Measurements from ENCODE around the gene FGF14. TPM values are rescaled to one million over a fixed set of nuclear protein-coding genes. Genes with fewer than 3 reads are reported as not detected.
"Not testable (repeated sequence)": the region's sequence is repeated elsewhere in the genome, so short reads cannot be mapped to it uniquely, and the experiment has no call there.

FGF14 gene
- total RNA-seq, 2 donors from 2014 or later, result not detected

GRCh38 chr13:102147353-102147752 lies 254.5 kb downstream of the FGF14 start:
- no peak for ATAC-seq
- Mint-ChIP-seq H3K9me3 (no peaks in the 10 kb centered on the region), H3K27ac (no peak overlapping the region), H3K36me3 (no peaks in the 10 kb centered on the region)
- DNase-seq (ENCODE audit: low spot score in 2 of 2), result no peak

GRCh38 chr13:102145750-102146149 lies 256.1 kb downstream of the FGF14 start:
- no peak for DNase-seq (ENCODE audit: low spot score in 2 of 2)
- H3K9me3 Mint-ChIP-seq, result no peaks in the 10 kb centered on the region
- no peak for ATAC-seq
- H3K36me3 Mint-ChIP-seq, result no peaks in the 10 kb centered on the region
- H3K27ac Mint-ChIP-seq, result no peak overlapping the region

DNA sequence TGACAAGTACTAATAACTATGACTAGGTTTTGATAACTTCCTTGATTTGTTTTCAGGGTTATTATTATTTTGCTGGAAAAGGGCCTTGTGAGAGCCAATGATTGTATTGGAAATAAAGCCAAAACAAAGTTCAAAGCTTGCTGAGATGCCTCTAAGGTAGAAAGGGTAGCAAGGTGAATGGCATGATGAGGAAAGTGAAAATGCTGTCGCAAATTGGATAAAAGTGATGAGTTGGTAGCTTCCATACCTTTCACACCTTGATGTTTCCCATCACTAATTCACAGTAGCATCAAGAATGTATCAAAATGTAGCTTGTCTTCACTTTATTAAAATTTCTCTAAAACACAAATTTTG lies 259.4 kb downstream of the FGF14 start:
- no peaks in the 10 kb centered on the region for H3K9me3 Mint-ChIP-seq
- H3K36me3 Mint-ChIP-seq, result no peaks in the 10 kb centered on the region
- no peak for ATAC-seq
- no peak for DNase-seq (ENCODE audit: low spot score in 2 of 2)
- no peak overlapping the region for H3K27ac Mint-ChIP-seq

DNA sequence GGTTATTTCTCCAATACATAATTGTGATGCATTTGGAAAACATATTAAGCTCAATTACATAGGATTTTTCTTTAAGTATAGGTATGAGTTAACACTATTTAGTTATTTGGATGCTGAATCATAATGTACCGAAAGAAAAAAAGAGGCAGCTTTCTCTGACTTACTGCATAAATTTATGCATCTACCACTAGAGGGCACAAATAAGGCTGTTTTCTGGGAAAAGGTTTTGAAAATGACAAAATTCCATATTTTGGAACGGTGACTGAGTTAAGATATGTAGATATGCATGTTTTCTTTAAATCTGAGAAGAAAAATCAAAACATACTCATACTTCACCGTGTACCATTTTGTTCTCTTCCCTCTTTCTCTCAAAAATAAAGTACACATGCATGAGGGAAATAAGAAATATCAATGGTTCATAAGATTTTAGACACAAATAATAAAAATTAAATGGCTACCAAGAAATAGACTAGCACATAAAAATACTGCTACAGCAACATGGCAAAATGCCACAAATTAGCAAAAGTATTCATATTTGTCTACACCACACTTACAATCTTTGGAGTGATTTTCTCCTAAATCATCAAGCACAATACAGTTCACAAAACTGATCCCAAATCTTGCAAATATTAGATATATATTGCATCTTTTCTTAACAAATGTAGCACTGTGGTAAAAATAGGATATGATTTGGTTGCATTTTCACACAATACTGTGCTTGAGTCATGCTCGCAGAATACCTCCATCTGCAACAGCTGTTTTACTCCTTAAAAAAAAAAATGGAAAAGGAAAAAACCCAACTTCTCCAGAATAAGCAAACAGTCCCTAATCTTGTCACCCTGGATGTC lies 260.0 kb downstream of the FGF14 start:
- no peak overlapping the region for H3K27ac Mint-ChIP-seq
- DNase-seq (ENCODE audit: low spot score in 2 of 2) (no peak), ATAC-seq (no peak)
- no peaks in the 10 kb centered on the region for H3K36me3 Mint-ChIP-seq
- no peaks in the 10 kb centered on the region for H3K9me3 Mint-ChIP-seq

DNA sequence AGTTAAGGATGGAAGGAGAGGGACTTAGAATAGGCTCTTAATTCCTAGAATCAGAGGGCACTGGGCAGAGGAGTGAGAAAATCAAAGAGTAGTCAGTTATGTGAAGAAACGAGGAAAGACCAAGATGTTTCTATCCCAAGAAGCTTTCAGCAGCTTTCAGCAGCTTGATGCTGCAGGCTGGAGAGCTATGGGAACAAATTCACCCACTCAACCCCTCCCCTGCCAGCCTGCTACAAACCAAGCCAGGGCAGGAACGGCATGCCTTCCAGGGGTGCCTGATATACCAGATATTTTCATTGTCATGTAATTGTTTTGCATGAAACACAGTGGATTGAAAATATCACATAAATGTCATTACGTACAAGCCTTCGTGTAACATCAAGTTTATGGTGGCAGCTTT lies 262.2 kb downstream of the FGF14 start:
- DNase-seq (ENCODE audit: low spot score in 2 of 2) (no peak), ATAC-seq (no peak)
- H3K9me3 Mint-ChIP-seq, result no peaks in the 10 kb centered on the region
- no peak overlapping the region for H3K27ac Mint-ChIP-seq
- no peaks in the 10 kb centered on the region for H3K36me3 Mint-ChIP-seq

DNA sequence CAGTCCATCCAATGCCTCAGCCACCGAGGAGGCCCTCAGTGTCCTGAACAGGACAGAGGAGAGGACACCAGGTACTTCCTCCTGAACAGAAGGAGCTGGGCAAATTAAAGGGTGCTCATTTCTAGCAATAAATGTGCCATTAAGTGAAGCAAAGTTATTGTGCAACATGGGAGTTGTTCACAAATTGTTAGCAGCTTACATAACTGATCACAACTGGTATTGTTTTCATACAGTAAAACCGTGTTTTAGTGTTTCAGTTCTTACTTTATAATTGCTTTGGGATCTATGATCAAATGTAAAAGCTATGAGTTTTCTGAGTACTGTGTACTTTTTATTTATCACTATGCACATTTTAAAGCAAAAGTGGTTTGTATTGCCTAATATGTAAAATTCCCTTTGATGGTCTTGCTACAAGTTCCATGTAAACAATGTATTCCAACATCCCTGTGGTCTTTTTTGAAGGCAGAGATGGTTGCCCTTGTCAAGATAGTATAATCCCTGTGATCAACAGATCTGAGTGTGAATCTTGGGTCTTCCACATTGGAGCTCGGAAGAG lies 263.1 kb downstream of the FGF14 start:
- Mint-ChIP-seq H3K36me3 (no peaks in the 10 kb centered on the region), H3K27ac (no peak overlapping the region), H3K9me3 (no peaks in the 10 kb centered on the region)
- DNase-seq (ENCODE audit: low spot score in 2 of 2), result no peak
- no peak for ATAC-seq

- not testable (repeated sequence) for H3K36me3 Mint-ChIP-seq; H3K9me3 Mint-ChIP-seq; ATAC-seq; H3K27ac Mint-ChIP-seq; DNase-seq (ENCODE audit: low spot score in 2 of 2)
These were observed 263.9 kb downstream of the FGF14 start for GRCh38 chr13:102137904-102138303.

DNA sequence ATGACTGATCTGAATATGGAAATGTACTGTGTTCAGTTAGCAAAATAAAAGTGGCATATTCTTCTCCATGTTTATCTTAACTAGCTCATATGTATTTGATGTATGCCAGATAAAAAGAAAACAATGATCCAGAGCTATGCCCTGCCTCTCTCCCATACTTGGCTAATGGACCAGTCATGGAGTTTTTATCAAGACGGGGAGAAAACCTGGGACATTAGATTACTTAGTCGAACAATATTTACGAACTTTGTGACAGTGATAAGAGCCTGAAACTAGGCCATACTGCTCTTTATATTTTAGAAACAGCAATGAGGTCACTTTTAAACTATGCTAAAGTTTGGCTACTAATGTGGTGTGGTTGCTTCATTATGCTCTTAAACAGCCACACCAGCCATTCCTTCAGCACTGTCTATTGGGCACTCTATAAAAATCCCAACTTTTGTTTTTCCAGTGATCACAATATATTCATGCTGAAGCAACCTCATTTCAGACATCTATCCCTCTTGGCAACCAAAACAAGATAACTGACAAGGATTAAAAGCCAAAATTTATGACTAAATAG lies 265.0 kb downstream of the FGF14 start:
- ATAC-seq (no peak), DNase-seq (ENCODE audit: low spot score in 2 of 2) (no peak)
- no peak overlapping the region for H3K27ac Mint-ChIP-seq
- no peaks in the 10 kb centered on the region for H3K9me3 Mint-ChIP-seq
- H3K36me3 Mint-ChIP-seq, result no peaks in the 10 kb centered on the region

DNA sequence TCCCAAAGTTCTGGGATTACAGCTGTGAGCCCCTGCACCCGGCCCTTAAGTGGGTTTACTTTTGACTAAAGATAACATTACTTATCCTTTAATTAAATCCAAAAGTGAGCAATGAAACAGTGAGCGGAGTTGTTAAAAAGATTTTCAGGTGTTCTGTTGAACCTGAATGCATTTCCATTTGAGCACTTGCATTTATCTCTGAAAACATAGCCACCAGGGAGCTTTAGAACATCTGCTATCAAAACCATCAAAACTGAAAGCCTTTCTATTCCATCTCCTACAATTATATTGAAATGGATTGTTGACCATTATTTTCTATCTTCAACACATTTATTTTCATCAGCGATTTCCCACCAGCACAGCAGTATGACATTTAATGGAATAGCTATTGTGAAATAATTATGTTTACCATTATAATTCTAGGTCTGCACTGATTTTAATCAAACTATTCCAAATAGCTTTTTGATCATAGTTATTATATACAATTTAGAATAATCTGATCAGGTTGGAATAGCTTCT lies 269.0 kb downstream of the FGF14 start:
- no peak for ATAC-seq
- Mint-ChIP-seq H3K36me3 (no peaks in the 10 kb centered on the region), H3K27ac (no peak overlapping the region), H3K9me3 (no peaks in the 10 kb centered on the region)
- no peak for DNase-seq (ENCODE audit: low spot score in 2 of 2)

DNA sequence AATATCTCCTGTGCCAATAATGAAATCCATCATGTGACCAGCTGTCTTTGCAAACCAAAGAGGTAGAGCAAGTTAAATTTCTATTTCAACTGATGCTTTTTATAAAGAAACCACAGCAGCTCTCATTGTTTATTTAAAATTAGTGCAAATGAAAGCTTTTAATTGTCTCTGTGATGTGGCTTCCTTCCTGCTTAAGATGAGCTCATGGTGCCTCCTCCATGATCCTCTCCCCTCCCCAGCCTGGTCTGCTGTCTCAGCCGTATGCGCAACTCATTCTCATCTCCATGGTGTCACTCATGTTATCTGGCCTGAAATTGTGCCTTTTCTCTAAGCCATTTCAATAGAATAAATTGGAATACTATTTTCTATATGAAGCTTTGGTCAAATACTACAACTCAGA lies 270.6 kb downstream of the FGF14 start:
- H3K9me3 Mint-ChIP-seq, result peaks cover 0 to under 1% of the 10 kb centered on the region in 2 donors
- ATAC-seq (no peak), DNase-seq (ENCODE audit: low spot score in 2 of 2) (no peak)
- no peaks in the 10 kb centered on the region for H3K36me3 Mint-ChIP-seq
- H3K27ac Mint-ChIP-seq, result no peak overlapping the region

- H3K9me3 Mint-ChIP-seq, result peaks cover 0 to 2% of the 10 kb centered on the region in 2 donors
- DNase-seq (ENCODE audit: low spot score in 2 of 2) (no peak), ATAC-seq (no peak)
- no peaks in the 10 kb centered on the region for H3K36me3 Mint-ChIP-seq
- H3K27ac Mint-ChIP-seq, result no peak overlapping the region
These were observed 273.5 kb downstream of the FGF14 start for GRCh38 chr13:102128216-102128810.

- Mint-ChIP-seq H3K36me3 (no peaks in the 10 kb centered on the region), H3K9me3 (peaks cover 0 to 2% of the 10 kb centered on the region in 2 donors), H3K27ac (no peak overlapping the region)
- ATAC-seq (no peak), DNase-seq (ENCODE audit: low spot score in 2 of 2) (no peak)
These were observed 274.7 kb downstream of the FGF14 start for GRCh38 chr13:102127153-102127552.

GRCh38 chr13:102122147-102122546 lies 279.7 kb downstream of the FGF14 start:
- Mint-ChIP-seq H3K27ac (no peak overlapping the region), H3K36me3 (no peaks in the 10 kb centered on the region), H3K9me3 (peaks cover 0 to 2% of the 10 kb centered on the region in 2 donors)
- ATAC-seq (no peak), DNase-seq (ENCODE audit: low spot score in 2 of 2) (no peak)

DNA sequence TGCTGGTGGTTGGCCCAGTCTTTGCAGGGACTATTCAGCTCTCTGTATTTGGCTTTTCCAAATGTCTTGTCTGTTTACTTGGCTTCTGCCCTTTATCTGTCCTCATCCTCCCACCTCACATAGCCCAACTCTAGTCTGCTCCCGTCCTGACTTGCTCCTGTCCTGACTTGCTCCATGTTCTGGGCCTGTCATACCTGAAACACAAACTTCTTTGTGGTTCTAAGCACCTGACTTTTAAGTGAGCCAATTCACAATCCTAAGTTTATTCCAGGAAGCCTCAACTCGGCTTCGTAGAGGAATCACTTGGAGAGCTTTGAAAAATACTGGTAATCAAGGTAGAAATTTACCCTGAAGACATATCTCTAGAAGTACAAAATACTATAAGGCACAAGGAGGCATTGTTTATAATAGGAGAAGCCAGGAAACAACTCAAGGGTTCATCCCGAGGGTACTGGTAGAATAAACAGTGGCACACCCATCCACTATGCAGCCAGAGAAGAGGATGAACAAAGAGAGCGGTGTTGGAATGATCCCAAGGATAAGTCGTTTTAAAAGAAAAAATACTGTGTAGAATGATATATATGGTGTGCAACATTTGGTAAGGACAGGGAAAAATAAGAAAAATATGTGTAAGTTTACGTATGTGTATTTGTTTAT lies 284.5 kb downstream of the FGF14 start:
- Mint-ChIP-seq H3K9me3 (no peaks in the 10 kb centered on the region), H3K36me3 (no peaks in the 10 kb centered on the region), H3K27ac (no peak overlapping the region)
- DNase-seq (ENCODE audit: low spot score in 2 of 2) (no peak), ATAC-seq (no peak)

GRCh38 chr13:102103469-102103868 lies 298.4 kb downstream of the FGF14 start:
- ATAC-seq (no peak), DNase-seq (ENCODE audit: low spot score in 2 of 2) (no peak)
- Mint-ChIP-seq H3K36me3 (no peaks in the 10 kb centered on the region), H3K27ac (no peak overlapping the region), H3K9me3 (peaks cover 0 to 3% of the 10 kb centered on the region in 2 donors)

DNA sequence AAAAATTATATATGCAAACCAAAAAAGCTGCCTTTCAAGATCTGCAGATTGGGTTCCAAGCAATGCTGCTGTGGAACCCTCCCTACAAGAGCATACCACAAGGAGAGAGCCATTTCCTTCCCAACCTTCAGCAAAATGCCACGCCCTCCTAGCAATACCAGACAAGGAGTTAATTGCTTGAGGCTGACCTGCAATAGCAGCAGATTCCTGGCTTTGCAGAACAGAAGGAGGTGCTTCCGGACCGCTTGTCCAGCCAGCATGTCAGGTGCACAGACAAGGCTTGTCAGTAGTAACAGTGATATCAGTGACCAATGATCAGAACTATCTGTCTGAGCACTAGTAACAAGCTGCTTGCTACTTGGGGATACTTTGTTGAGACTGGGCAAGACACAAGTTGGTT lies 301.6 kb downstream of the FGF14 start:
- no peak overlapping the region for H3K27ac Mint-ChIP-seq
- DNase-seq (ENCODE audit: low spot score in 2 of 2), result no peak
- no peaks in the 10 kb centered on the region for H3K36me3 Mint-ChIP-seq
- peaks cover 0 to 3% of the 10 kb centered on the region in 2 donors for H3K9me3 Mint-ChIP-seq
- ATAC-seq, result no peak

GRCh38 chr13:102097708-102098107 lies 304.1 kb downstream of the FGF14 start:
- Mint-ChIP-seq H3K36me3 (no peaks in the 10 kb centered on the region), H3K27ac (no peak overlapping the region), H3K9me3 (no peaks in the 10 kb centered on the region)
- no peak for ATAC-seq
- DNase-seq (ENCODE audit: low spot score in 2 of 2), result no peak

All from activated naive CD4-positive, alpha-beta T cell treated with anti-CD3 and anti-CD28 coated beads, Interleukin-2, amount 50 U/mL, for 72 hours (primary cell).